Measurements from ENCODE around the gene PLA2G4D.
A peak's percentile ranks its signal among the peaks of the same experiment; 100 is the strongest.

The PLA2G4D gene

DNA sequence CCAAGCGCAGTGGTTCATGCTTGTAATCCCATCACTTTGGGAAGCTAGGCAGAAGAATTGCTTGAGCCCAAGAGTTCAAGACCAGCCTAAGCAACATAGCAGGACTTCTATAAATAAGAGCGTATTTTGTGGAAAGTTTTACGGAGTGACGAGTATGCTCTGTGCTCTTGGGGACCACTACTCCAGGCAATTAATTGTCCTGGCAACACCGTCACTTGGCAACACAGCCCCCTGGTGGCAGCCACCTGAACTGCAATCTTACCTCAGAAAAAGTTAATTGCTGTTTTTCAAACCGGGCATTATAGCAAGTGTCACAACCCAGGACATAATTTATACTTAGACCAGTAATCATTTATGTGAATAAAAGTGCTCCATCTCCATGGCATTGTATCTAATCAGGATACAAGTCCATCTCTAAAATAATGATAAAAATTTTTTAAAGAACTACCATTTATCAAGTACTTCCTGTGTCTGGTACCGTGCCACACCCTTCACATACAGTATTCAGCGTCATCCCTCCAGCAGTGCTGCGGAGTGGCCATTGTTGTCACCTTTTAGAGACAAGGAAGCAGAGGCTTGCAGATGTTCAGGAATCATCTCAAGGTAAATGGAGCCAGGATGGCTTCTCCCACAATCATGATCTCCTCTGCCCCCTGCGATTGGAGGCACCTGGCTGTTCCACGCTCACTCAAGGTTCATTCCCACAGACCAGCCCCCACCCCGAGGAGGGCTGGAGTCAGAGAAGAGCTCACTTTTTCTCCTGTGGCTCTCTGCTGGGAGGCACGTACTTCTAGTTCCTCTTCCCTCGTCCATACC is 34.5 kb downstream of the PLA2G4D start:
- peaks cover 3% of the 10 kb centered on the region for H3K36me3 Mint-ChIP-seq (ENCODE audit: insufficient read depth)
- H3K4me1 Mint-ChIP-seq (ENCODE audit: low read depth in 2 of 2): peaks cover 4 to 10% of the 10 kb centered on the region in 2 donors
- peaks cover 46 to 58% of the 10 kb centered on the region in 2 donors for H3K27me3 Mint-ChIP-seq
- peak overlapping the region in 1 of 2 donors; percentile 41 for H3K4me3 Mint-ChIP-seq
- peak; percentile 18 for ATAC-seq (replicated peaks)
- no peaks in the 10 kb centered on the region for H3K9me3 Mint-ChIP-seq
- peak; percentile 66 to 74 (median 67) for DNase-seq
- H3K27ac Mint-ChIP-seq: peak overlapping the region in 1 of 2 donors; percentile 33

DNA sequence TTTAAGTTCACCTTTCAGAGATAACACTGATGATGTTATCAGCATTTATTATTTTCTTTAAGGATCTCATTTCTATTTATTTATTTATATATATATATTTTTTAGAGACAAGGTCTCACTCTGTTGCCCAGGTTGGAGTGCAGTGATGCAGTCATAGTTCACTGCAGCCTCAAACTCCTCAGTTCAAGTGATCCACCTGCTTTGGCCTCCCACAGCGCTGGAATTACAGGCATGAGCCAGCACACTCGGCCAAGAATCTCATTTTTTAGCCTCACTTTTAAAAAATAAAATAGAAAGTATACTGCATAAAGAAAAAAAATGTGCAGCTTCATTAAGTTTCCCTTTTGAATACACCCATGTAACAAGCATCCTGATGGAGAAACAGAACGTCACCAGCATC is 35.6 kb downstream of the PLA2G4D start:
- H3K4me3 Mint-ChIP-seq: no peak overlapping the region
- peaks cover 42 to 58% of the 10 kb centered on the region in 2 donors for H3K27me3 Mint-ChIP-seq
- ATAC-seq (replicated peaks) (no peak), DNase-seq (no peak)
- H3K9me3 Mint-ChIP-seq: no peaks in the 10 kb centered on the region
- H3K4me1 Mint-ChIP-seq (ENCODE audit: low read depth in 2 of 2): peaks cover 4 to 10% of the 10 kb centered on the region in 2 donors
- peaks cover 3% of the 10 kb centered on the region for H3K36me3 Mint-ChIP-seq (ENCODE audit: insufficient read depth)
- H3K27ac Mint-ChIP-seq: no peak overlapping the region

DNA sequence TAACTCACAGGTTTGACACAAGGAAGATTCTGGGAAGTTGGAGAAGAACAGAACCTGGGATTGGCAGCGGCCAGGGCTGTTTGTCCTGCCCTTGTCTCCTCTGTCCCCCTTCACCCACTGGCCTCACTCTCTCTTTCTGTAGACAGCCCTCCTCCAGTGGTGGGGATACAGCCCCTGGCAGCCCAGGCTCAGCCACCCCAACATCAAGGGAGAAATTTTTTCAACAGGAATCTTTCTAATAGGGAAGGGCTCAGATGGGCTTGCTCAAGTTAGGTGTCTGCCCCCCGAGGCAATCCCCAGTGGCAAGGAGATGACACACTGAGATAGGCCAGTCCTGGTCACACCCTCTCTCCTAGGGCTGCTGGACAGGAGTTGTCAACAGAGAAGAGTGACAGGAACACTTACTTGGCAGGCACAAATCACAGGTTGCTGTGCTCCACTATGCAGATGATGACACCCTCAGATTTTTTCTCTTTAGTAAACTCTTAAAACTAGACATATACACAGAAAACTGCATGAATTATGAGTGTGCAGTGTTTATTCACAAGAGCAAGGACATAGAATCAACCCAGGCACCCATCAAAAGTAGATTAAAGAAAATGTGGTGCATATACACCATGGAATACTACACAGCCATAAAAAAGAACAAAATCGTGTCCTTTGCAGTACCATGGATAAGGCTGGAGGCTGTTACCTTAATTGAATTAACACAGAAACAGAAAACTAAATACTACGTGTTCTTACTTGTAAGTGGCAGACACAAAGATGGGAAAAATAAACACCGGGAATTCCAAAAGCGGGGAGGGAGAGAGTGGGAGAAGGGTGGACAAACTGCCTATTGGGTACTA is 36.3 kb downstream of the PLA2G4D start:
- no peaks in the 10 kb centered on the region for H3K9me3 Mint-ChIP-seq

DNA sequence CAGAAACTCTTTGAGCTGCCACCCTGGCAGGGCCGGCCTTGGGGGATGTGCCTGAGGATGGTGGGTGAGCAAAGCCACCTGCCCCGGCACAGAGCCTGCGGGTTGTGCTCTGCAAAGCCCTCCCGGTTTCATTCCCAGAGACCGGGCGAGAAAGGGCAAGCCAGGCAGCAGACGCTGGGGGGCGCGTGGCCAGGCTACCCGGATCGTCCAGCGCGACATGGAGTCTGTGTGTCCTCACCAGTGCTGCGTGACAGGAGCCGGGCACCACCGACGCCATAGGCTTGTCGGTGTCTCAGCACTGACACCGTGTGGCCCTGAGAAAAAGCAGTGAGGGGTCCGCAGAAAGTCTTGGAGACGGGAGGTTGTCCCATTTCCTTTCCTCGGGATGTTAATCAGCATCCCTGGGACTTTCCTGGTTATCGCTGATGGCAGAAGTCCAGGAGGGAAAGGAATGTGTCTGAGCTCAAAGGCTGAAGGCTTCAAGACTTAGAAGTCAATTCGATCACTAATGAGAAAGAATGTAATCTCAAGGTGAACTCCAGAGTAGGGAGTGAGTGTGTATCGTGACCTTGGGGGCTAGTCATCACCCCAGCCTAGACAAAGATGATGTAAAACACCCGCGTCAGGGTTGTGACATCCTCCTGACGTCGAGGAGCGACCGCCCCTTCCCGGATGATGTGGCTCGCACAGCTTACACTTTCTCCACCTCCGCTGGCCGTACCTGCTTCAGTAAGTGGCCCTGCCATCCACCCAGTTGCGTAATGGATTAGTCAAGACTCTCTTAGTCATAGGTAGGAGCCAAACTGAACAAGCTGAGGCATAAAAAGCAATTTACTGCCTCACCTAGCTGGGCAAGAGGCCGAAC is 37.2 kb downstream of the PLA2G4D start:
- ATAC-seq (replicated peaks) (peak; percentile 88), DNase-seq (peak; percentile 42 to 55 (median 50))
- H3K4me3 Mint-ChIP-seq: peak overlapping the region; percentile 65 to 71
- H3K9me3 Mint-ChIP-seq: no peaks in the 10 kb centered on the region
- H3K27ac Mint-ChIP-seq: peak overlapping the region; percentile 60 to 72
- H3K27me3 Mint-ChIP-seq: peaks cover 50 to 56% of the 10 kb centered on the region in 2 donors
- H3K36me3 Mint-ChIP-seq (ENCODE audit: insufficient read depth): peaks cover 3% of the 10 kb centered on the region
- H3K4me1 Mint-ChIP-seq (ENCODE audit: low read depth in 2 of 2): peaks cover 4 to 10% of the 10 kb centered on the region in 2 donors

More for the DNA sequence above, 36.3 kb downstream of the PLA2G4D start:
- ATAC-seq (replicated peaks) (no peak), DNase-seq (no peak)
- H3K4me3 Mint-ChIP-seq: peak overlapping the region in 1 of 2 donors; percentile 65
- peaks cover 3% of the 10 kb centered on the region for H3K36me3 Mint-ChIP-seq (ENCODE audit: insufficient read depth)
- peaks cover 42 to 58% of the 10 kb centered on the region in 2 donors for H3K27me3 Mint-ChIP-seq
- H3K4me1 Mint-ChIP-seq (ENCODE audit: low read depth in 2 of 2): peaks cover 4 to 10% of the 10 kb centered on the region in 2 donors
- peak overlapping the region in 1 of 2 donors; percentile 60 for H3K27ac Mint-ChIP-seq

DNA sequence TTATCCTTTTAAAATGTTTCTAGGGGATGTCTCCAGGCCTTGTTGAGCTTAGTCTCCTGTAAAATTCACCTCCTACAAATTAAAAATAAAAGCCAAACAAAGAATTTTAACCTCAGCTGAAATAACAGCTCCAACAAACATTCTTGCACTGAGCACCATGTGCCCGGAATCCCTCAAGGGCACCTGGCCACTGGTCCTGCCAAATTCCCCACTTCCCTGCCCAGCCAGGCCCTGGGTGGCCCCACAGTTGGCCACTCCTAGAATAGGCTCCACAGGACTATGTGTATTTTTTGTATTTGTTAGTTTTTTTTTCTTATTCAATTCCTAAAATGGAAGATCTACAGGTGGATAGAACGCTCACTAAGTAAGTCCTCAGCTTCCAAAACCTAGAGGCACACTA is 40.4 kb downstream of the PLA2G4D start:
- no peaks in the 10 kb centered on the region for H3K36me3 Mint-ChIP-seq (ENCODE audit: insufficient read depth)
- peaks cover 4% of the 10 kb centered on the region in 2 donors for H3K4me1 Mint-ChIP-seq (ENCODE audit: low read depth in 2 of 2)
- no peak overlapping the region for H3K4me3 Mint-ChIP-seq
- peaks cover 70 to 76% of the 10 kb centered on the region in 2 donors for H3K27me3 Mint-ChIP-seq
- H3K27ac Mint-ChIP-seq: no peak overlapping the region
- no peak for ATAC-seq (replicated peaks)
- DNase-seq: no peak
- no peaks in the 10 kb centered on the region for H3K9me3 Mint-ChIP-seq

DNA sequence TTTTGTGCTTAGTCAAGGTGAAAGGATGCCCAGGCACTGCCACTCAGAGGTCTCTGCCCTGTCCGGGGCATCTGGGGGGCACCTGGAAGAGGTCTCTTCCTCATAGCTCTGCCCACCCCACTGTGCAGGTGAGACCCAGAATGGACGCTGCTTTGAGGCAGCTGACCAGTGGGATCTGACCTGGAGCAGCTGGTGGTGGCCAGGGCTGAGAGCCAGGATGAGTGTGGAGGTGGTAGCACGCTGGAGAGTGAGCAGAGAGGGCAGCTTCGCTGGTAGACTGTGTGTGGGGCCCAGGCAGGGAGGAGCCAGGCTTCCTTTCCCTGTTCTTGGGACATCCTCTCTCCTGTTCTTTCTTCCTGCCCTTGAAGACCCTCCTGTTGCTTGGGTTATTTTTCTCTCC is 41.4 kb downstream of the PLA2G4D start:
- ATAC-seq (replicated peaks) (no peak), DNase-seq (no peak)
- Mint-ChIP-seq H3K4me3 (no peak overlapping the region), H3K9me3 (no peaks in the 10 kb centered on the region), H3K36me3 (ENCODE audit: insufficient read depth) (no peaks in the 10 kb centered on the region), H3K27ac (peak overlapping the region in 1 of 2 donors; percentile 20), H3K4me1 (ENCODE audit: low read depth in 2 of 2) (peaks cover 4% of the 10 kb centered on the region in 2 donors), H3K27me3 (peaks cover 66 to 75% of the 10 kb centered on the region in 2 donors)

DNA sequence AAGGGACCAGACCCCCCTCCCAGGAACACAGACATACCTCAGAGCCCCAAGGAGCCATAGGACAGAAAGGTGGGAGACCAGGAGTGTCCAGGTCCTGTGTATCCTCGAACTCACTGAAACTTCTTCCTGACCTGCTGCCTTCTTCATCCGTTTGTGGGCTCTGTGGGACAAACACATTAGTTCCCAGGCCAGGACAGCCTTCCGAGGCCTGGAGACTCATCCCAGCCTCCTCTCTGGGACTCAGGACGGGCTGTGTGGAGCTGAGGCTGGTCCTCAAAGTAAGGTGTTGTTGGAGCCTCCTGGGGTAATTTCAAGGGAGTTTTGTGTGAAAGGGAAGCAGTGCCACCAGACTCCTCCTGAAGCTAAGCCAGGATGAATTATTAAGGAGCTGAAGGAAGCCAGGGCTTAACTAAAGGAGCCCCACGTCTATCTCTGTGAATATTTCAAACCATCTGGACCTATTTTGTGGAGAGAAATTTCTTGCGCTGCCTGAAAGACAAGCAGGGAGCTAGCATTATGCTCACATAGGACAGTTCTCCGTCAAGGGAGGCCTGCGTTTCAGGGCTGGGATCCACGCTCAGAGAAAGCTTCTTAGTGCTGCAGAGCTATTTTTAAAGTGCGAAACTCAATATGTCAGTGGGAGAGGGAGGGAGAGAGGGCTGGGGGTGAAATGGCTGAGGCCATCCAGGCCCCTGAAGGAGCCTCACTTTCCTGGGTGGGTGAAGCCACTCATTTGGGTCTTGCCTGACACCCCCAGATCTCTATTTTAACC is 43.7 kb downstream of the PLA2G4D start:
- H3K9me3 Mint-ChIP-seq: no peaks in the 10 kb centered on the region
- DNase-seq (no peak), ATAC-seq (replicated peaks) (no peak)
- H3K4me1 Mint-ChIP-seq (ENCODE audit: low read depth in 2 of 2): no peaks in the 10 kb centered on the region
- H3K27me3 Mint-ChIP-seq: peaks cover 53 to 64% of the 10 kb centered on the region in 2 donors
- no peak overlapping the region for H3K4me3 Mint-ChIP-seq
- H3K27ac Mint-ChIP-seq: no peak overlapping the region
- H3K36me3 Mint-ChIP-seq (ENCODE audit: insufficient read depth): no peaks in the 10 kb centered on the region

DNA sequence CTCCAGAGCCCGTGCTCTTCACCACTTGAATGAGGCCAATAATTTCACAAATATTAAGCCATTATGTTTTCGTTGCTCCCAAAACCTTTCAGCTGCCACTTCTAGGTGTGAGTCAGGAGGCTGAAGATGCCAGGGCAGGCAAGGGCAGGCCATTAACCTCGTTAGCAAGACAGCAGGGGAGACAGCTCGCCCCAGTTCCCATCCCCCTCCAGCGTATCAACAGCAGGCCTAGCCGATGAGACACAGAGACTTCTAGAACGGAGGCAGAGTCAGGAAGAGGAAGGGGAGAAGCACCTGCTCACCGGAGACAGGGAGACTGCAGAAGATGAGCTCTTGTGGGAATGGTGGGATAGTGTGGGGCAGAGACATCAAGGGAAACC is 45.6 kb downstream of the PLA2G4D start:
- Mint-ChIP-seq H3K4me1 (ENCODE audit: low read depth in 2 of 2) (peaks cover 0 to 2% of the 10 kb centered on the region in 2 donors), H3K9me3 (no peaks in the 10 kb centered on the region), H3K27me3 (peaks cover 54 to 71% of the 10 kb centered on the region in 2 donors), H3K4me3 (no peak overlapping the region), H3K36me3 (ENCODE audit: insufficient read depth) (no peaks in the 10 kb centered on the region), H3K27ac (no peak overlapping the region)
- no peak for DNase-seq
- no peak for ATAC-seq (replicated peaks)

DNA sequence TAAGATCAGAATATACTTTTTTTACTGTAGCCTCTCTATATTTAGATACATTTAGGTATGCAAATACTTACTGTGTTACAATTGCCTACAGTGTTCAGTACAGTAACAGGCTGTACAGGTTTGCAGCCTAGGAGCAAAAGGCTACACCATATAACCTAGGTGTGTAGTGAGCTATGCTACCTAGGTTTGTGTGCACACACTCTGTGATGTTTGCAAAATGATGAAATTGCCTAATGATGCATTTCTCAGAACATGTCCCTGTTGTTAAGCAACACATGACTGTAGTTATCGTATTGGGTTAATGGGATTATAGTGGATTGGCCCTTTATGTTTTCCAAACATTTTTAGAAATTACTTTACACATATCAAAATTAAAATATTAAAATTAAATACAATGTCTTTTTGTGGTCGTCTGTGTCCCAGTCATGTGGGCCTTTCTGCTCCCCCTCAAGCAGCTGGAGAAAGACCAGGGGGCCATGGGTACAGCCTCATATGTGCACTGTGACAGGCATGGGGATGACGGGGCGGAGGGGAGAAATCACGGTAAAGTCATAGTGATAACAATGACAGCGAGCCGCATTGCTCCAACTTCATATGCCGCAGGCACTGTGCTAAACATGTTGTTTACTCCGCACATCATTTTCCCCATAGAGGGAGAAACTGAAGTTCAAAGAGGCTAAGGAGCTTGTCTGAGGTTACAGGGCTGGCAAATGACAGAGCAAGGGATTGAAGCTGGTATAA is 46.1 kb downstream of the PLA2G4D start:
- ATAC-seq (replicated peaks) (no peak), DNase-seq (no peak)
- Mint-ChIP-seq H3K36me3 (ENCODE audit: insufficient read depth) (no peaks in the 10 kb centered on the region), H3K27me3 (peaks cover 49 to 67% of the 10 kb centered on the region in 2 donors), H3K4me1 (ENCODE audit: low read depth in 2 of 2) (peaks cover 0 to 2% of the 10 kb centered on the region in 2 donors), H3K4me3 (no peak overlapping the region), H3K9me3 (no peaks in the 10 kb centered on the region), H3K27ac (no peak overlapping the region)

DNA sequence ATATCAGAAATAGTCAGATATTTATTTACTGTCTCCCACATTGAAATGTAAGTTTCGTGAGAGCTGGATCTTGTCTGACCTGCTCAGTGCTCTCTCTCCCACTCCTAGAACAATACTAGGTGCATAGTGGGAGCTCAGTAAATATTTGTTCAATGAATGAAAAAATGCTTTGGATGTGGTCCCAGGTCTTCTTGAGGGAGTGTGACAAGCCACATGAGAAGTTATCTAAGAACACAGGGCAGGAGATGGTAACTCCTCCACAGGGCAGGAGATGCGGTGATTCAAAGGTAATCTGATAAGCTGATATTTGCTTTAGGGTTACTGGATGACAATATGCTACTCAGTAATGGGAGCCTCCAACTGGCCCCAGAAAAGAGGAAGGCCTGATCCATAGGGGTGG is 47.8 kb downstream of the PLA2G4D start:
- peaks cover 0 to 2% of the 10 kb centered on the region in 2 donors for H3K4me1 Mint-ChIP-seq (ENCODE audit: low read depth in 2 of 2)
- no peaks in the 10 kb centered on the region for H3K36me3 Mint-ChIP-seq (ENCODE audit: insufficient read depth)

DNA sequence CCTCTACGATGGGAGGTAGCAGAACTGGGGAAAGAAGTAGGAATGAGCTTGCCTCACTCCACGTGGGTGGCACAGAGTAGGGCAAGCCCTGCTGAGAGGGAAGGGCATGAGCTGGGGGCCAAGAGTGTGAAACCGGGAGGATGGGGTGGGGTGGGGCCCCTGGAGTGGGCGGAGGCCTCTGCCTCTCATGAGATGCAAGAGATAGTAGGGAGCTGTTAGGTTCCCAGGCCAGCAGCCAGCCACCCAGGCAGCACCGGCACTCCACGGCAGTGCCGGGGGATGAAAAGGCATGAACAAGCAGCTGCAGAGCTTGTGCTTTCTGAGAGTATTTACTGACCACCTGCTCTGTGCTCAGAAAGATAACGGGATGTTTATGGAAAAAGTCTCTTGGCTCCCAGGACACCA is 49.1 kb downstream of the PLA2G4D start:
- no peak for DNase-seq
- Mint-ChIP-seq H3K27me3 (peaks cover 34 to 57% of the 10 kb centered on the region in 2 donors), H3K27ac (no peak overlapping the region), H3K36me3 (ENCODE audit: insufficient read depth) (no peaks in the 10 kb centered on the region), H3K4me3 (no peak overlapping the region), H3K9me3 (no peaks in the 10 kb centered on the region), H3K4me1 (ENCODE audit: low read depth in 2 of 2) (peaks cover 0 to 2% of the 10 kb centered on the region in 2 donors)
- no peak for ATAC-seq (replicated peaks)

More for the DNA sequence above, 47.8 kb downstream of the PLA2G4D start:
- Mint-ChIP-seq H3K27me3 (peaks cover 37 to 61% of the 10 kb centered on the region in 2 donors), H3K4me3 (no peak overlapping the region), H3K9me3 (no peaks in the 10 kb centered on the region), H3K27ac (no peak overlapping the region)
- no peak for ATAC-seq (replicated peaks)
- no peak for DNase-seq
